ENCODE measurements around the gene CLBA1.
"Not testable (repeated sequence)": the region's sequence is repeated elsewhere in the genome, so short reads cannot be mapped to it uniquely, and the experiment has no call there.

The CLBA1 gene

DNA sequence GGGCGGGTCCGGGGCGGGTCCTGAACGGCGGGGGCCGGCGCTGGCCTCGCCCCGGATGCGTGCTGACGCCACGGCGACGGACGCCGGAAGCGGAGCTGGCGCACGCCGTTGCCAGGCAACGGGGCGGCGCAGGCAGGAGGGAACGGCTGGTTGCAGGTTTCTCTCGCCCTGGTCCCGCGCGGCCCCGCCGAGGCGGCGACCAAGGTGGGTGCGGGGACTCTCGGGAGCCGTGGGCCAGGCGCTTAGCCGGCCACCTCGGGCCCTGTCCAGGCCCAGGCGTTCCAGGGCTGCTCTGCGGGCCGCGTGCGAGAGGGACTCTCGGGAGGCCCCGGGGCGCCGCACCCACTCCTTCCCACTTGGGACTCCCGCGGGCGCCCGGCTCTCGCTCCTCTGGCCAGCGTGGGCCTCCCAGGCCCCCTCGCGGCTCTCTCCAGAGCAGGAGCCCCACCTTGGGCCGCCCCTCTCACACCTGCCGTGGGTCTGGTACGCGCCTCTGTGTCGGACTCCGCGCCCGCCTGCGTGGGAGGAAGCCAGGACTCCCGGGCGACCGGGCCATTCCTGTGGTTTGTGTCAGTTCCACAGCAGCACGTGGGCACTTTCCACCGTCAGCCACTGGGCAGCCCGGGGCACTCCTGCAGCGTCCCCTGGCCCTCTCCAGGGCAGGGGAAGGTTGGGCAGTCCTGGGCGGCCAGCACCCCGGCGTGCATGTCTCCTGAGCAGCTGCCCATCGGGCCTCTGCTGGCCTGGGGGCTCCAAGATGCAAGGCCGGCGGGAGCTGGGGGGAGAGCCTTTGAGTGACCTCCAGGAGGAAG lies at the start of gene CLBA1:
CLBA1 (plus strand) TSS at position 114 of the 812 bp plus-strand sequence; CDS start at position 758, 644 bp downstream.
- peak; percentile 86 to 89 for DNase-seq

DNA sequence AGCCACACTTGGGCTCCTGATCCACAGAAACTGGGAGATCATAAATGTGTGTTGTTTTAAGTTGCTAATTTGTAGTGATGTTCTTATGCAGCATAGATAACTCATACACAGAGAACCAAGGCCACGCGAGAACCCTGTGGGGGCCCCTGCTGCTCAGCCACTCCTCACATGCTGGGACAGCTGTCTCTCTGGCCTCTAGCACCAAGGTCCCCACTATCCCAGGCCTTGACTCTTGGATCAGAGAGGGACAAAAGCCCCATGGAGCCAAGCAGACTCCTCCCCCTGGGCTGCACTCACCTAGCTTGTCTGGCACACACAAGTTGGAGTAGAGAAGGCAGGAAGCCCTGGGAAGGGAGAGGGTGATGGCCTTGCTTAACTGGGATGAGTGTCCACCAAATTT lies 49.6 kb upstream of the CLBA1 start:
- no peak for DNase-seq

DNA sequence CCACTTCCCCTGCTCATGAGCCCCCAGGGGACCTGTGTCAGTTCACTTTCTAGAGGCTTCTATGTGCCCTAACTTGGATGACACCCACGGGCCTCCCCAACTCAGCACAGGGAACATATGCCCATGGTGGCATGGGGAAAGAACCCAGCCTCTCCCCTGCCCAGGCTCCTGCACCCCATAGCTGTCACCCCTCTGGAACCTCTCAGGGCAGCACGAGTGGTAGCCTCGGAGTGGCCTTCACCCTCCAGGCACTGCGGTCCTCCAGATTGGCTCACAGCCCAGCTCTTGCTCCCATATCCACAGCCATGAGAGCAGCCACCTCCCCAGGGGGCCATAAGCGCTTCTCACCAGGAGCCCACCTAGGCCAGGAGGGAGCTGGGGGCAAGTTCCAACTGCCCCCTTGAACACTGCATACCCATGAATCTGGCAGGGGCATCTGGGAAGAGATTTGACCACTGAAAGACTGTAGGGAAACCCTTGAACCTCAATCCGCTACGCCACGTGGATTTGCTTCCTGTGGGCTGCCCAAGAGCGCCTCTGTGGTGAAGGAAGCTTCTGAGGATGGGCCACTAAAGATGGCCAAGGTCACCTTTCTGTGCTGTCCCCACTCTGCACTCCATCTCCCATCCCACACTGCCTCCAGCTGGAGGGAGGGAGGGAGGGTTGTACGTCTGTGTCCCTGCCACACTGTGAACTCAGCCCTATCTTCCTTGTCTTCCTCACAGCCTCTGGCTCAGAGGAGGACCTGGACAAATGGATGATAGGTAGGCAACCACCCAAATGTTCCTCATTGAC lies 49.0 kb upstream of the CLBA1 start:
- no peak for DNase-seq

DNA sequence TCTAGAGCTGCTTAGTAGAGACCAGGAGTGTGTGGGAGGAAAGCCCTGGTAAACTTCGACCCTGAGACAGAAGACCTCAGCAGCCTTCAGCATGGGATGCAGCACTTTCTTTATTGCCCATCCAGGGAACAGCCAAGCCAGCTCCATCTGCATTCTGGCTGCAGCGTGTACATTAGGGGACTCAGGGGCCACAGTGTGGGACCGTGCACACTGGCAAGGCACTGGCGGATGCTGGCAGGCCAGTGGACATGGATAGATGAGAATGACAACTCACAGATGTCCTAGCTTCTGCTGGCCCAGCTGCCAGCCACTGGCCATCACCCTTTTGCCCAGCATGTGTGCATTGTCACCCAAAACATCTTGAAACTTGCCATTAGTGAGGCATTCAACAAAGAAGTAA lies 48.4 kb upstream of the CLBA1 start:
- no peak for DNase-seq

DNA sequence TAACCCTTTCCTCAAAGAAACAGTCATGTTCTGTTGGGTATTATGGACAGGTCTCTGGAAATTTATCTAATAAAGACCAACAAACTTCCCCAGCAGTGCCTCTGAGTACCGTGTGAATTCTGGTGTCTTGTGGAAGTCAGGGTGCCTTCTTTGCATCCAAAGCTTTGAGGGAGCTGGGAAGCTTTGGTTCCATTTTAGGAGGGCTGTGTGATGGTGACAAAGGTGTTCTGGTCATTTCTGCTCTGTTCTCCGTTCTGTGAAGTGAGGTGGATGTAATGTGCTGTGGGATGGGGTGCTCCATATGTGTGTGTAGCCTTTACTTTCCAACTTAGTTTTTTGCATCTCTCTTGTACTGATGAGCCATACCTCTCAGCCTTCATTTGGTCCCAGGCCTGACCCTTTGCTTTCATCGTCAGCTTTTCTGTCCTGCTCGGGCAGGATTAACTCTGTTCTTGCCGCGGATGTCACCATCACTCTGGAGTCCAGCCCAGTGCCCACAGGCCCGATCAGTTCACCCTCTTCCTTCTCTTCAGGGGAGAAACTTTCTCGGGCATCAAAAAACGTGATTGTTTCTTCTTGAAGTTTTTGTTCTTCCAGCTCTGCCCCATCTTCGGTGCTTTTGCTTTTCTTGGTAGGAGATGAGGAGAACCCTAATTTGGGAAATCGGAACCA lies 47.8 kb upstream of the CLBA1 start:
- DNase-seq = no peak

DNA sequence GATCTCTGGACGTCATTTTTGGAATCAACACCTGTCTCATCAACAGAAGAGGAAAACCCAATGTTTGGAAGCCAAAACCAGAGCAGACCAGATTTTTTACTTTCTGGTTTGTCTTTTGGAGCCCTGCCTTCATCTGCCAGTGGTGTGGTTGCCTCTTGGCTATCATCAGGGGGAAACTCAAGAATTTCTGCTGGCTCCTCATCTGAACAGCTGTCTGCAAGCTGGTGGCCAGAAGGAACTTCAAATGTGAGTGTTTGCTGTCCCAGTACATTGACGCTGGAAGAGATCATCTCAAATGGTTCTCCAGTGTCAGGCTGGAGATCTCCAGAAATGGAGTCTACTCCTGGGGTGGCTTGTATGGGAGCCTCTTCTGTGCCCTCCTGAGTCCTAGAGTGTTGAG lies 47.2 kb upstream of the CLBA1 start:
- no peak for DNase-seq

DNA sequence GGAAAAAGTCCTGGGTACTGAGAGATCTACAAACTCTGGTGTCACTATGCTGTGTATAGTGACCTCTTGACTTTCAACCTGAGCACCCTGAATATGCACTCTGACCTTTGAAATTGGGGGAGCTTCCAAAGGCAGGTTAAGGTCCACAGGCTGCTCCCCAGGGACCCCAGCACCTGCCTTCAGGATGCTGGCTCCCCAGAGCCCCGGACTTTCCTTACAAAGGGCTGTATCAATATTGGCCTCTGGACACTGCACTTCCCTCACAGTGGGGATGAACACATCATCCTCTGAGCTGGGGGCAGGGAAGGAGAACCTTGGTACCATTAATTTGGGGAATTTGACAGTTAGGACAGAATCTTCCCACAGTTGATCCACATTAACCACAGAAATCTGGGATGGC lies 46.6 kb upstream of the CLBA1 start:
- no peak for DNase-seq

DNA sequence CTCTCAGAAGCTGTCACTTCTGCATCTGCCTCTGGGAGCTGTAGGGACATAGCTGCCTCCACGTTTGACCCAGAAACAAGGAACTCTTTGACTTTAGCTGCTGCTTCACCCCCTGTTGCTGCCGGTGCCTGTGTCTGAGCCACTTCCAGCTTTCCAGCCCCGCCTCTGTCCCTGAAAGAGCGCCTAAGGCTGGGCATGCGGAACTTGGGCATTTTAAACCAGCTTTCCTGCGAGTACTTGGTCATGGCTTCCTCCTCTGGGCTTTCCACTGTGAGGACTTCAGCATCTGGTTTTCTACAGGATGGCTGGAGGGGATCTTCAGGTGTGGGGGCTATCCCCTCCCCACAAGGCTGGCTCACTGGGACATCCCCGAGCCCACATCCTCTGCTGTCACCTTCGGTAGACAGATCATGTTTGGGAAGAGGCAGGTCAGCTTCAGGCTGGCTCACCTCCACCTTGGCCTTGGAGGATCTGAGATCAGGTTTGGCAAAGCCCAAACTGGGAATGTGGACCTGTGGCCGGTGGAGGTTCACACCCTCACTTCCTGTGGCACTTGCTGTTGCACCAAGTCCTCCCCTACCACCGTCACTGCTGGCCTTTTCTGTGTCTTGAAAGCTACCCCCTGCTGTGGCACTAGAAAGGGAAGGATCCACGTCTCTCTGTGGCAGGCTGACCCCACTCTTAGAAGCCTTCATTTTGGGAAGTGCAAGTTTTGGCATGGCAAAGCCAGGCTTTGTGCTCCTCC lies 45.8 kb upstream of the CLBA1 start:
- DNase-seq = peak in 1 of 2 donors; percentile 11

DNA sequence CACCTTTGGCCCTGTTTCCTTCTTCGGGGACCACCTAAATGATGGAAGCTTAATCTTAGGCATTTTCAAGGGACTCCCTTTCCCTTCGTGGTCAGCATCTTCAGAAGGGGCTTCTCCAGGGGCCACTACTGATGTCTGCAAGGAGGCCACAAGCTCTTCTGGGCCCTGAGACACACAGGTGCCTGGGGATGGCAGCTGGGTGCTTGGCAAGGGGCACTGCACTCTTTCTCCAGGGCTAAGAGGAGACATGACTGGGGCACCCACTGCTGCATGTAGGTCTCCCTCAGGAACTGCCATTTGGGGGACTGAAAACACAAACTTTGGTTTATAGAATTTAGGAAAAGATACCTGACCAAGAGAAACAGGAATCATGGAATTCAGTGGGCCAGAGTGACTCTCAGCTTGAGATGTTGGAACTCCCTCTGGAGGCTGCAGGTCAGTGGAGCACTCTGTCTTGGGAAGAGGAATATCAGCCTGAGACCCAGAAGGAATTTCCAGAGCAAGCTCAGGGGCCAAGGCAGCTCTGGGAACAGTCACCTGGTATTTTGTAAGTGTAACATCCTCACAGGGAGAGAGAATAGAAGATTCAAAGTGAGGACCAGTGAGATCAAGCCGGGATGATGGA lies 45.0 kb upstream of the CLBA1 start:
- DNase-seq = no peak

DNA sequence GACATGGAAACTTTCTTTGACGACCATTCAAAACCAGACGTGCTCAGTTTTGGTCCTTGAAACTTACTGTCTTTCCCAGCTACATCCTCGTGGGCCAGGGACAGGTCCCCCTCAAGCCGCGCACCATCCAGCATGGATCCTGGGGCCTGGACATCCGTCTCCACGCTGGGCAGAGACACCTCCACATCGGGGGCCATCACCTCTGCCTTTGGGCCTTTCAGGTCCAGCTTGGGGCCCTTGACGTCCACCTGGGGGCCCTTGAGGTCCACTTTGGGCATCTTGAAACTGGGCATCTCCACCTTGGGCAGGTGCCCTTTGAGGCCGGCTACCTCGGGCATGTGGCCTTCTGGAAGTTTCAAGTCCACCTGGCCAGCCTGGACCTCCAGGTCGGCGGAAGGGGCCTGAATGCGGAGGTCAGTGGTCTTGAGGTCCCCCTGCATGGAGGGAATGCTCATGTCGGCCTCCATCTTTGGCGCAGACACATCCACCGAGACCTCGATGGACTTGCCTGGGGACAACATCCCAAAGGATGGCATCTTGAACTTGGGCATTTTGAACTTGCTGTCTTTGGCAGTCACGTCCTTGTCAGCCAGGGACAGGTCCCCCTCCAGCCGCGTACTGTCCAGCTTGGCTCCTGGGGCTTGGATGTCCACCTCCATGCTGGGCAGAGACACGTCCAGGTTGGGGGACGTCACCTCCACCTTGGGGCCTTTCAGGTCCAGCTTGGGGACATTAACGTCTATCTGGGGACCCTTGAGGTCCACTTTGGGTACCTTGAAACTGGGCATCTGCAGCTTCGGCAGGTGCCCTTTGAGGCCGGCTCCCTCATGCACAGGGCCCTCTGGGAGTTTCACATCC lies 43.9 kb upstream of the CLBA1 start:
- no peak for DNase-seq

DNA sequence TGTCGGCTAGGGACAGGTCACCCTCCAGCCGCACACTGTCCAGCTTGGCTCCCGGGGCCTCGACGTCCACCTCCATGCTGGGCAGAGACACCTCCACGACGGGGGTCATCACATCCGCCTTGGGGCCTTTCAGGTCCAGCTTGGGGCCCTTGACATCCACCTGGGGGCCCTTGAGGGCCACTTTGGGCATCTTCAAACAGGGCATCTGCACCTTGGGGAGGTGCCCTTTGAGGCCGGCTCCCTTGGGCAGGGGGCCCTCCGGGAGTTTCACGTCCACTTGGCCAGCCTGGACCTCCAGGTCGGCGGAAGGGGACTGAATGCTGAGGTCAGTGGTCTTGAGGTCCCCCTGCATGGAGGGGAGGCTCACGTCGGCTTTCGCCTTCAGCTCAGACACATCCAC lies 43.0 kb upstream of the CLBA1 start:
- no peak for DNase-seq

DNA sequence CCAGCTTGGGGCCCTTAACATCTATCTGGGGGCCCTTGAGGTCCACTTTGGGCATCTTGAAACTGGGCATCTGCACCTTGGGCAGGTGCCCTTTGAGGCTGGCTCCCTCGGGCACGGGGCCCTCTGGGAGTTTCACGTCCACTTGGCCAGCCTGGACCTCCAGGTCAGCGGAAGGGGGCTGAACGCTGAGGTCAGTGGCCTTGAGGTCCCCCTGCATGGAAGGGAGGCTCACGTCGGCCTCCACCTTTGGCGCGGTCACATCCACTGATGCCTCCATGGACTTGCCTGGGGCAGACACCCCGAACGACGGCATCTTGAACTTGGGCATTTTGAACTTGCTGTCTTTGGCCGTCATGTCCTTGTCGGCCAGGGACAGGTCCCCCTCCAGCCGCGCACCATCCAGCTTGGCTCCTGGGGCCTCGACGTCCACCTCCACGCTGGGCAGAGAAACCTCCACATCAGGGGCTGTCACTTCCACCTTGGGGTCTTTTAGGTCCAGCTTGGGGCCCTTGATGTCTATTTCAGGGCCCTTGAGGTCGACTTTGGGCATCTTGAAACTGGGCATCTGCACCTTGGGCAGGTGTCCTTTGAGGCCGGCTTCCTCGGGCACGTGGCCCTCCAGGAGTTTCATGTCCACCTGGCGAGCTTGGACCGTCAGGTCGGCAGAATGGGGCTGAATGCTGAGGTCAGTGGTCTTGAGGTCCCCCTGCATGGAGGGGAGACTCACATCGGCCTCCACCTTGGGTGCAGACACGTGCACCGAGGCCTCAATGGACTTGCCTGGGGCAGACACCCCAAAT lies 42.2 kb upstream of the CLBA1 start:
- not testable (repeated sequence) for DNase-seq

DNA sequence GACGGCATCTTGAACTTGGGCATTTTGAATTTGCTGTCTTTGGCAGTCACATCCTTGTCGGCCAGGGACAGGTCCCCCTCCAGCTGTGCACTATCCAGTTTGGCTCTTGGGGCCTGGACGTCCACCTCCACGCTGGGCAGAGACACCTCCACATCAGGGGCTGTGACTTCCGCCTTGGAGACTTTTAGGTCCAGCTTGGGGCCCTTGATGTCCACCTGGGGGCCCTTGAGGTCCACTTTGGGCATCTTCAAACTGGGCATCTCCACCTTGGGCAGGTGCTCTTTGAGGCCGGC lies 41.6 kb upstream of the CLBA1 start:
- DNase-seq = not testable (repeated sequence)

DNA sequence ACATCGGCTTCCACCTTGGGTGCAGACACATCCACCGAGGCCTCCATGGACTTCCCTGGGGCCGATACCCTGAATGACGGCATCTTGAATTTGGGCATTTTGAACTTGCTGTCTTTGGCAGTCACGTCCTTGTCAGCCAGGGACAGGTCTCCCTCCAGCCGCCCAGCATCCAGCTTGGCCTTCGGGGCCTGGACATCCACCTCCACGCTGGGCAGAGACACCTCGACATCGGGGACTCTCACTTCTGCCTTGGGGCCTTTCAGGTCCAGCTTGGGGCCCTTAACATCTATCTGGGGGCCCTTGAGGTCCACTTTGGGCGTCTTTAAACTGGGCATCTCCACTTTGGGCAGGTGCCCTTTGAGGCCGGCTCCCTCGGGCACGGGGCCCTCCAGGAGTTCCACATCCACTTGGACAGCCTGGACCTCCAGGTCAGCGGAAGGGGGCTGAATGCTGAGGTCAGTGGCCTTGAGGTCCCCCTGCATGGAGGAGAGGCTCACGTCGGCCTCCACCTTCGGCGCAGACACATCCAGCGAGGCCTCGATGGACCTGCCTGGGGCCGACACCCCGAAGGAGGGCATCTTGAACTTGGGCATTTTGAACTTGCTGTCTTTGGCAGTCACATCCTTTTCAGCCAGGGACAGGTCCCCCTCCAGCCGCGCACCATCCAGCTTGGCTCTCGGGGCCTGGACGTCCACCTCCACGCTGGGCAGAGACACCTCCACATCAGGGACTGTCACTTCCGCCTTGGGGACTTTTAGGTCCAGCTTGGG lies 41.0 kb upstream of the CLBA1 start:
- DNase-seq = not testable (repeated sequence)

DNA sequence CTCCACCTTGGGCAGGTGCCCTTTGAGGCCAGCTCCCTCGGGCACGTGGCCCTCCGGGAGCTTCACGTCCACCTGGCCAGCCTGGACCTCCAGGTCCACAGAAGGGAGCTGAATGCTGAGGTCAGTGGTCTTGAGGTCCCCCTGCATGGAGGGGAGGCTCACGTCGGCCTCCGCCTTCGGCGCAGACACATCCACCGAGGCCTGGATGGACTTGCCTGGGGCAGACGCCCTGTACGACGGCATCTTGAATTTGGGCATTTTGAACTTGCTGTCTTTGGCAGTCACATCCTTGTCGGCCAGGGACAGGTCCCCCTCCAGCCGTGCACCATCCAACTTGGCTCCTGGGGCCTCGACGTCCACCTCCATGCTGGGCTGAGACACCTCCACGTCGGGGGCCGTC lies 40.3 kb upstream of the CLBA1 start:
- DNase-seq = not testable (repeated sequence)

DNA sequence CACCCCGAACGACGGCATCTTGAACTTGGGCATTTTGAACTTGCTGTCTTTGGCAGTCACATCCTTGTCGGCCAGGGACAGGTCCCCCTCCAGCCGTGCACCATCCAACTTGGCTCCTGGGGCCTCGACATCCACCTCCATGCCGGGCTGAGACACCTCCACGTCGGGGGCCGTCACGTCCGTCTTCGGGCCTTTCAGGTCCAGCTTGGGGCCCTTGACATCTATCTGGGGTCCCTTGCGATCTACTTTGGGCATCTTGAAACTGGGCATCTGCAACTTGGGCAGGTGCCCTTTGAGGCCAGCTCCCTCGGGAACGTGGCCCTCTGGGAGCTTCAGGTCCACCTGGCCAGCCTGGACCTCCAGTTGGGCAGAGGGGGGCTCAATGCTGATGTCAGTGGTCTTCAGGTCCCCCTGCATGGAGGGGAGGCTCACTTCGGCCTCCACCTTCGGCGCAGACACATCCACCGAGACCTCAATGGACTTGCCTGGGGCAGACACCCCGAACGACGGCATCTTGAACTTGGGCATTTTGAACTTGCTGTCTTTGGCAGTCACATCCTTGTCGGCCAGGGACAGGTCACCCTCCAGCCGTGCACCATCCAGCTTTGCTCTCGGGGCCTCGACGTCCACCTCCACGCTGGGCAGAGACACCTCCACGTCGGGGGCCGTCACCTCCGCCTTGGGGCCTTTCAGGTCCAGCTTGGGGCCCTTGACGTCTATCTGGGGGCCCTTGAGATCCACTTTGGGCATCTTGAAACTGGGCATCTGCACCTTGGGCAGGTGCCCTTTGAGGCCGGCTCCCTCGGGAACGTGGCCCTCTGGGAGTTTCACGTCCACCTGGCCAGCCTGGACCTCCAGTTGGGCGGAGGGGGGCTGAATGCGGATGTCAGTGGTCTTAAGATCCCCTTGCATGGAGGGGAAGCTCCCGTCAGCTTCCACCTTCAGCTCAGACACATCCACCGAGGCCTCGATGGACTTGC lies 39.3 kb upstream of the CLBA1 start:
- not testable (repeated sequence) for DNase-seq

DNA sequence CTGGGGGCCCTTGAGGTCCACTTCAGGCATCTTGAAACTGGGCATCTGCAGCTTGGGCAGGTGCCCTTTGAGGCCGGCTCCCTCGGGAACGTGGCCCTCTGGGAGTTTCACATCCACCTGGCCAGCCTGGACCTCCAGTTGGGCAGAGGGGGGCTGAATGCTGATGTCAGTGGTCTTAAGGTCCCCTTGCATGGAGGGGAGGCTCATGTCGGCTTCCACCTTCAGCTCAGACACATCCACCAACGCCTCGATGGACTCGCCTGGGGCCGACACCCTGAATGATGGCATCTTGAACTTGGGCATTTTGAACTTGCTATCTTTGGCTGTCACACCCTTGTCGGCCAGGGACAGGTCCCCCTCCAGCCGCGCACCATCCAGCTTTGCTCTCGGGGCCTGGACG lies 38.4 kb upstream of the CLBA1 start:
- not testable (repeated sequence) for DNase-seq

DNA sequence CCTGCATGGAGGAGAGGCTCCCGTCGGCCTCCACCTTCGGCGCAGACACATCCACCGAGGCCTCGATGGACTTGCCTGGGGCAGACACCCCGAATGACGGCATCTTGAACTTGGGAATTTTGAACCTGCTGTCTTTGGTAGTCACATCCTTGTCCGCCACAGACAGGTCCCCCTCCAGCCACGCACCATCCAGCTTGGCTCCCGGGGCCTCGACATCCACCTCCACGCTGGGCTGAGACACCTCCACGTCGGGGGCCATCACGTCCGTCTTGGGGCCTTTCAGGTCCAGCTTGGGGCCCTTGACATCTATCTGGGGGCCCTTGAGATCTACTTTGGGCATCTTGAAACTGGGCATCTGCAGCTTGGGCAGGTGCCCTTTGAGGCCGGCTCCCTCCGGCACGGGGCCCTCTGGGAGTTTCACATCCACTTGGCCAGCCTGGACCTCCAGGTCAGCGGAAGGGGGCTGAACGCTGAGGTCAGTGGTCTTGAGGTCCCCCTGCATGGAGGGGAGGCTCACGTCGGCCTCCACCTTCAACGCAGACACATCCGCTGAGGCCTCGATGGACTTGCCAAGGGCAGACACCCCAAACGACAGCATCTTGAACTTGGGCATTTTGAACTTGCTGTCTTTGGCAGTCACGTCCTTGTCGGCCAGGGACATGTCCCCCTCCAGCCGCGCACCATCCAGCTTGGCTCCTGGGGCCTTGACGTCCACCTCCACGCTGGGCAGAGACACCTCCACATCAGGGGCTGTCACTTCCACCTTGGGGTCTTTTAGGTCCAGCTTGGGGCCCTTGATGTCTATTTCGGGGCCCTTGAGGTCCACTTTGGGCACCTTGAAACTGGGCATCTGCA lies 37.5 kb upstream of the CLBA1 start:
- DNase-seq = not testable (repeated sequence)
